RWPE2 (cell line): Measurements from ENCODE around the gene AOPEP.

ENCODE experiments used
- ATAC-seq: fragments of 200-7000 bp; cut with Tn5 transposase; 3 replicates; pipeline ENCODE4 v1.9.1; 2021; ENCODE audit warnings: low read depth
- DNase-seq: peaks from one replicate; pipeline ENCODE4 v3.0.0-alpha.2; 2020; ENCODE audit warnings: low spot score
- H3K27ac ChIP-seq: fragments of 450-650 bp; 2 replicates; pipeline ENCODE4 v1.5.1; 2017; ENCODE audit warnings: mild to moderate bottlenecking; ENCODE audit not compliant: poor library complexity, severe bottlenecking
- H3K27me3 ChIP-seq: fragments of 250-450 bp; sonication (Bioruptor Pico); 2 replicates; pipeline ENCODE4 v1.5.1; 2021; ENCODE audit warnings: mild to moderate bottlenecking, moderate library complexity; ENCODE audit not compliant: insufficient read depth, poor library complexity, severe bottlenecking
- H3K36me3 ChIP-seq: fragments of 250-450 bp; sonication (Bioruptor Pico); 2 replicates; pipeline ENCODE4 v1.5.1; 2020; ENCODE audit warnings: low read depth, mild to moderate bottlenecking, moderate library complexity
- H3K4me1 ChIP-seq: fragments of 250-450 bp; sonication (Bioruptor Pico); 2 replicates; pipeline ENCODE4 v1.5.1; 2021; ENCODE audit warnings: mild to moderate bottlenecking, moderate library complexity; ENCODE audit not compliant: insufficient read depth, poor library complexity, severe bottlenecking
- H3K4me3 ChIP-seq: fragments of 250-450 bp; sonication (Bioruptor Pico); 2 replicates; pipeline ENCODE4 v1.5.1; 2021; ENCODE audit warnings: mild to moderate bottlenecking, moderate library complexity; ENCODE audit not compliant: severe bottlenecking
- H3K9me3 ChIP-seq: fragments of 250-450 bp; sonication (Bioruptor Pico); 2 replicates; pipeline ENCODE4 v1.5.1; 2021; ENCODE audit warnings: mild to moderate bottlenecking, moderate library complexity; ENCODE audit not compliant: severe bottlenecking
- CTCF ChIP-seq: fragments of 450-650 bp; IDR thresholded peaks from one replicate; pipeline ENCODE4 v1.5.1; 2017; ENCODE audit warnings: mild to moderate bottlenecking, moderate library complexity; ENCODE audit not compliant: poor library complexity, severe bottlenecking

Gene AOPEP

GRCh38 chr9:95103281-95103771, 376.8 kb downstream of the AOPEP start:
- no peak for ATAC-seq

GRCh38 chr9:95103871-95104580, 377.5 kb downstream of the AOPEP start:
- Histone ChIP-seq H3K36me3 (peaks cover 39% of the 10 kb centered on the region), H3K27me3 (no peaks in the 10 kb centered on the region), H3K27ac (peak overlapping the region; percentile 95), H3K4me1 (peaks cover 62% of the 10 kb centered on the region), H3K9me3 (no peaks in the 10 kb centered on the region), H3K4me3 (no peak overlapping the region)
- no peak for DNase-seq
- no peak for TF ChIP-seq CTCF
- ATAC-seq: no peak

More at GRCh38 chr9:95103281-95103771, 376.8 kb downstream of the AOPEP start:
- H3K9me3 ChIP-seq: no peaks in the 10 kb centered on the region
- no peak overlapping the region for H3K4me3 ChIP-seq
- TF ChIP-seq CTCF: no peak
- H3K27ac ChIP-seq: peak overlapping the region; percentile 95
- H3K27me3 ChIP-seq: no peaks in the 10 kb centered on the region
- peaks cover 32% of the 10 kb centered on the region for H3K36me3 ChIP-seq
- H3K4me1 ChIP-seq: peaks cover 62% of the 10 kb centered on the region
- DNase-seq: no peak

- DNase-seq: no peak
- Histone ChIP-seq H3K4me1 (peaks cover 59% of the 10 kb centered on the region), H3K27me3 (no peaks in the 10 kb centered on the region), H3K4me3 (no peak overlapping the region), H3K9me3 (no peaks in the 10 kb centered on the region), H3K27ac (peak overlapping the region; percentile 95), H3K36me3 (peaks cover 45% of the 10 kb centered on the region)
- TF ChIP-seq CTCF: no peak
- ATAC-seq: no peak
Observed at GRCh38 chr9:95104581-95104960, 378.1 kb downstream of the AOPEP start.

- DNase-seq: no peak
- Histone ChIP-seq H3K4me3 (no peak overlapping the region), H3K36me3 (peaks cover 49% of the 10 kb centered on the region), H3K27ac (peak overlapping the region; percentile 95), H3K27me3 (no peaks in the 10 kb centered on the region), H3K4me1 (peaks cover 55% of the 10 kb centered on the region), H3K9me3 (no peaks in the 10 kb centered on the region)
- ATAC-seq: no peak
- TF ChIP-seq CTCF: no peak
Observed at GRCh38 chr9:95104980-95105379, 378.5 kb downstream of the AOPEP start.
